ENCODE measurements around the gene KLHL22.

Gene KLHL22

GRCh38 chr22:20528405-20528978 lies 32.9 kb upstream of the KLHL22 start:
- no peak overlapping the region for H3K4me3 ChIP-seq (ENCODE audit: low read depth, low read length)
- no peak for TF ChIP-seq CTCF (IDR thresholded peaks at IDR 0.05; ENCODE audit: low read depth, low read length)

GRCh38 chr22:20526628-20527355 lies 31.2 kb upstream of the KLHL22 start:
- no peak for TF ChIP-seq CTCF (IDR thresholded peaks at IDR 0.05; ENCODE audit: low read depth, low read length)
- H3K4me3 ChIP-seq (ENCODE audit: low read depth, low read length): no peak overlapping the region

- no peak overlapping the region for H3K4me3 ChIP-seq (ENCODE audit: low read depth, low read length)
- no peak for TF ChIP-seq CTCF (IDR thresholded peaks at IDR 0.05; ENCODE audit: low read depth, low read length)
Observed at GRCh38 chr22:20526305-20526627, 30.7 kb upstream of the KLHL22 start.

- TF ChIP-seq CTCF (IDR thresholded peaks at IDR 0.05; ENCODE audit: low read depth, low read length): no peak
- no peak overlapping the region for H3K4me3 ChIP-seq (ENCODE audit: low read depth, low read length)
Observed at GRCh38 chr22:20525048-20525447, 29.5 kb upstream of the KLHL22 start.

DNA sequence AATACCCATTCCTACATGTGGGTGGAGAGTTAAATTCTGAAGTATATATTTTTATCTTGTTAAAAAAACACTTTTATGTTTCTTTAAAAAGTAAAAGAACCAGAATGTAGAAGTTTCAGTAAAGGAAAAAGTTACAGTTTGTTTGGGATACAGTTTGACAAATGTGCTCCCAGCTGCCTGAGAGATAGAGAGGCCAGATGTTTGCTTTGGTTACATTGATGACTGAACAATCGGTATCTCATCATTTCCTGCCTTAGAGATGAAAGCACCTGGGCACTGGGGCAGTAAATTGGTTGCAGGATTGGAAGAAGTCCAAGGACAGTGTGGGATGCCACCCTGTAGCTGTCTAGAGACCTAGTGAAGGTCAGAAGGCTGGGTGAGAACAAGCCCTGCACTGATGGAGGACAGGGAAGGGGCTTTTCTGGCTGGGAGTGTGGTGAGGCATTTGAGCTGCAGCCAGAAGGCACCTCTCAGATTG lies 28.4 kb upstream of the KLHL22 start:
- TF ChIP-seq CTCF (IDR thresholded peaks at IDR 0.05; ENCODE audit: low read depth, low read length): no peak
- H3K4me3 ChIP-seq (ENCODE audit: low read depth, low read length): no peak overlapping the region

- H3K4me3 ChIP-seq (ENCODE audit: low read depth, low read length): no peak overlapping the region
- no peak for TF ChIP-seq CTCF (IDR thresholded peaks at IDR 0.05; ENCODE audit: low read depth, low read length)
Observed at GRCh38 chr22:20523086-20523983, 27.7 kb upstream of the KLHL22 start.

Data from WI38 (cell line).